GM19328 (cell line): ENCODE measurements around the gene CFAP90.
A peak's percentile ranks its signal among the peaks of the same experiment; 100 is the strongest.

Experiments used
- ATAC-seq: cut with Tn5 transposase; IDR thresholded peaks from one replicate; pipeline ENCODE4 v1.9.1; 2021; ENCODE audit warnings: mild to moderate bottlenecking, moderate library complexity; ENCODE audit not compliant: unreplicated experiment

Gene CFAP90, protein sequence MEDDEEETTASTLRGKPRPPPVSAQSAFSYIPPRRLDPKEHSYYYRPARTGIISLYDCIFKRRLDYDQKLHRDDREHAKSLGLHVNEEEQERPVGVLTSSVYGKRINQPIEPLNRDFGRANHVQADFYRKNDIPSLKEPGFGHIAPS

DNA sequence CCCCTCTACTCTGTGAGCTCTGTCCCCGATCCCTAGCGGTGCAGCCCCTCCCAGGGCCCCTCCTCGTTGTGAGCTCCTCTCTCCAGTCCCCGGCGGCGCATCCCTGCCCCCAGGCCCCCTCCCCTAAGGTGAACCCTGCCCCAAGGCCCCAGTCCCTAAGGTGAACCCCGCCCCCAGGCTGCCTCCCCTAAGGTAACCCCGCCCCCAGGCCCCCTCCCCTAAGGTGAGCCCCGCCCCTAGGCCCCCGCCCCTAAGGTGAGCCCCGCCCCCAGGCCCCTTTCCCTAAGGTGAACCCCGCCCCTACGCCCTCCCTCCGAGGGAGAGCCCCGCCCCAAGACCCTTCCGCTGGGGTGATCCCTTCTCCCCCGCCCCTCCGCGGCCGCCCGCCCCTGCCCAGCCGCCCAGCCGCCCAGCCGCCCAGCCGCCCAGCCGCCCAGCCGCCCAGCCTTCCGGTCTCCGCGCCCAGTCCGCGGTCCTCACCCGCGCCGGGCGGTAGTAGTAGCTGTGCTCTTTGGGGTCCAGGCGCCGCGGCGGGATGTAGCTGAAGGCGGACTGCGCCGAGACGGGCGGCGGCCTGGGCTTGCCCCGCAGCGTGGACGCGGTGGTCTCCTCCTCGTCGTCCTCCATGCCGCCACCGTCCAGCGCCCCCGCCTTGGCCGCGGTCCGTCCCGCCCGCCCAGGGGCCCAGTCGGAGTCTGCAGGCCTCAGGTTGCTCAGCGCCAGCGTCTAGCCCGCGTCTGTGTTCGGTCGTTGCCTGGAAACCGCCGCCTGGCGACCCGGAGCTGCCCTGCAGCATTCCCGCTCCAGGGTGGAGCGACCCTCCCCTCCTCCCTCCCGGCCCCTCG, at the start of gene CFAP90:
Gene CFAP90, minus strand, starts transcription at position 739 of the 845 bp plus-strand sequence. Its CDS starts 112 bp downstream, at position 627.
- no peak for ATAC-seq

- no peak for ATAC-seq
Observed at GRCh38 chr5:7897014-7897600, 46.2 kb upstream of the CFAP90 start.

GRCh38 chr5:7894860-7895259, 43.9 kb upstream of the CFAP90 start:
- peak; percentile 93 for ATAC-seq

GRCh38 chr5:7894439-7894838, 43.5 kb upstream of the CFAP90 start:
- ATAC-seq = no peak

- ATAC-seq = no peak
Observed at GRCh38 chr5:7888901-7889300, 38.0 kb upstream of the CFAP90 start.

DNA sequence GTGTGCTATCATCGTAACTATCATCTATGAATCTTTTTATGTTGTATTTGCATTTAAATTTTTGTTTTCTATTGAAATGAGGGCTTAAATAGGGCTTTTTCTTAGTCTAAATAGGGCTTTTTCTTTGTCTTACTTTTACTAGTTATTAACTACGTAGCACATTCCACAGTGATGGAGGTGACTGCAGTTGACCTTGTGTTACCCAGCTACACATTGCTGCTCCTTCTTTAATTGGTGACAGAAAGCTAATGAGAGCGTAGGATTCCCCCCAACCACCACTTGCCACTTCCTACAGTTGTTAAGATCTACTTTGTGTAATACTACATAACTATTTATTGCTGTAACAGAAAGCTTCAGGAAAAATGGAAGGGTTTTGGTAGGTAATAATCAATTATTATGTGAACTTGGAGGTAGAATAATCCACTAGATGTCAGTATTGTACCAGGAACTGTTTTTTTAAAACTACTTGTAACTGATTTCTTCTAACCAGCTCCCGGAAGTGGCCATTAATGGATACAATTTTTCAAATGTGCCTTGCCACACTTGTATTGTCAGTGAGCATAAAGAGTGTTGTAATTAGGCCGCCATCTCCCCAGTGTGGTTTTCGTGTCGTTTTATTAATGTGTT, 36.0 kb upstream of the CFAP90 start:
- ATAC-seq = no peak

GRCh38 chr5:7884491-7885267, 33.7 kb upstream of the CFAP90 start:
- ATAC-seq = no peak

DNA sequence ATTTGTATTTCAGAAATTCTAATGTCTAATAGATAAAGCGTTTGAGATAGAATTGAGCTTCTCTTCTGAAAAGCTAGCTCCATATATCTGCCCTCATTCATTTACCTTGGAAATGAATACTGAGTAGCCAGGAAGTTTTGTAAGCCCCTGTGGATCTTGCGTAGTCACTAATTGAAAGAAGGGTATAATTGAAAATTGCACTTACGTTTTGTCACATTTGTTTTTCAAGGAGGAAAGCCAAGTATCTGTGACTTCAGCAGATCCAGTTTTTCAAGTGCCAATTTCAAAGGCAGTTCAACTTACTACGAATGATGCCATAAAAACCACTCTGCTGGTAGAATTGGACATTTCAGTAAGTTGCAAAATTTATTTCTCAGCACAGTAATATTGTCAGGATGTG, 32.0 kb upstream of the CFAP90 start:
- no peak for ATAC-seq

- no peak for ATAC-seq
Observed at GRCh38 chr5:7881816-7882215, 30.9 kb upstream of the CFAP90 start.

GRCh38 chr5:7881091-7881490, 30.2 kb upstream of the CFAP90 start:
- ATAC-seq = no peak

DNA sequence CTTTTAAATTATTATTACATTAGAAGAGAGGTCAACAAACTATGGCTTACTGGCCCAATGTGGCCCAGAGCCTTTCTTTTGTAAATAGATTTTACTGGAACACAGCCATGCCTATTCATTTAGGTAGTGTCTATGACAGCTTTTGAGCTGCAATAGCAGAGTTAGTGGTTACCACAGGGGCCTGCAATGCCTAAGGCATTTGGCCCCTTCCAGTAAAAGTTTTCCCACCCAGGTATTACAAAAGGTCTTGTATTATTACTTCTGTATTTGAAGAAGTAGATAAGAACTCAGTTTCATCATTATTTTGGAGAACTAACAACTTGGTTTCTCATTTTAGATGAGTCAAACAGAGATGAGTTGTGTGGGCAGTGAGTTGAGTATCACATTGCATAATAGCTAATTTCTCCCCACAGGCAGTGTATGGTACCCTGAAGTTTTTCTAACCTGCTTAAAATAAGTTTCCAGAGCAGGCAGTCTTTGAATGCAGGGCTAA, 27.5 kb upstream of the CFAP90 start:
- ATAC-seq = peak; percentile 96

- no peak for ATAC-seq
Observed at GRCh38 chr5:7877851-7878250, 26.9 kb upstream of the CFAP90 start.

DNA sequence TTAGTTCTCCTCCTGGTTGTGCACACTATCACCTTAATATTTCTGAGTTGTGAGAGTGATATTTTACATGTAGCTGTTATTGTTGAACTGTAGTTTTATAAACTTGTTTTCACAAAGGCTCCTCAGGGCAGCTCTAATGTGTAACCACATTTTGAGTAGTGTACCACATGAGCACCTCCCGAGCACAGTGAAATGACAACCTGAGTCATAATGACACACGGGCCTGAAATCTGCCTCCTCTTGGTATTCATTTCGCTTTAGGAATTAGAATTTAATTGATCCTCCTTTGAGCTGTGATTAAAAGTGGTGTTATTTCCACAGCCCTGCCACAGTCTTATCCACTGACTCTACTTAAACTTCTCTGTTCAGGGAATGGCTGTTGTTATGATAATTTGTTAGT, 25.9 kb upstream of the CFAP90 start:
- peak; percentile 38 for ATAC-seq

- no peak for ATAC-seq
Observed at GRCh38 chr5:7875151-7875550, 24.2 kb upstream of the CFAP90 start.

DNA sequence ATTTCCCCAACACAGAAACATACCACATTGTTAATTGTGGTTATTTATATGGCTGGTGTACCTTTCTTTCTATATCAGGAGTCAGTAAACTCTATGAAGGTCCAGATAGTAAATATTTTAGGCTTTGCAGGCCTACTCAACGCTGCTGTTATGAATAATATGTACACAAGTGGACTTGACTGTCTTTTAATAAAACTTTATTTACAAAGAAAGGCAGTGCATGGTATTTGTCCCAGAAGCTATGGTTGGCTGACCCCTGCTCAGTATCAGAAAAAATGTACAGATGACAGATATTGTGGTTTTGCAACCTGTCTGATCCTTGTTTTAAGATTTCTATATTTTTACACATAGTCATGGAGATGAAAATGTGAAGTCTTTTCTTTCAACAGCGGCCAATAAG, 23.7 kb upstream of the CFAP90 start:
- no peak for ATAC-seq

DNA sequence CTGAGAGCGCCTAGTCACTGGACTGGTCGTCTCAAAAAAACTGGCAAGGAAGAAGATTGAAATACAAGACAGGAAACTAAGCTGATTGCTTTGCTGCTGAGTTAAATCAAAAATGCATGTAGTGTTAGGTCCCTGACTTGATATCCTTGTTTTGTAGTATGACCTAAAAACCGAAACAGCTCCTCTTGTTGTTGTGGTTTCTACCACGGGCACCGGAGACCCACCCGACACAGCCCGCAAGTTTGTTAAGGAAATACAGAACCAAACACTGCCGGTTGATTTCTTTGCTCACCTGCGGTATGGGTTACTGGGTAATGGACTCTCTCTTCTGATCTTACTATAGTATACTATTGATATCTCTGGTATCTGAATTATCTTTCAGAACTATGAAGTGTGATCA, 22.3 kb upstream of the CFAP90 start:
- no peak for ATAC-seq

- ATAC-seq = no peak
Observed at GRCh38 chr5:7872517-7873130, 21.7 kb upstream of the CFAP90 start.

DNA sequence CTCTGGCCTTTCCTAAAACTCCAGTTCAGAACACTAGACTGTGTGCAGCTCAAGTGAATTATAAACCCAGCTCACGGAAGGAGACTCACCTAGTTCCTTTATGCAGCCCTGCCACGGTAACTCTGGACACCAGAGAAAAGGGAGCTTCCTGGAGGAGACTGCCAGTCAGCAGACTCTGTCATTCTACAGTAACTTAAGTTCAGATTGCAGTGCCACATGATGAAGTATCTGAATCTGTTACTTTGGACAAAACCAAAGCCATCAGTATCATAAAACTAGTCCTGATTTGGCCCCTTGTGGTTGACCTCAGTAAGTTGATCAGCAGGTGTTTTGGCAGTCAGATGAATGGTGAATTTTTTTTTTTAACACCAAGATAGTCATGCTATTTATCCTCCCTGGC, 20.7 kb upstream of the CFAP90 start:
- ATAC-seq = no peak

DNA sequence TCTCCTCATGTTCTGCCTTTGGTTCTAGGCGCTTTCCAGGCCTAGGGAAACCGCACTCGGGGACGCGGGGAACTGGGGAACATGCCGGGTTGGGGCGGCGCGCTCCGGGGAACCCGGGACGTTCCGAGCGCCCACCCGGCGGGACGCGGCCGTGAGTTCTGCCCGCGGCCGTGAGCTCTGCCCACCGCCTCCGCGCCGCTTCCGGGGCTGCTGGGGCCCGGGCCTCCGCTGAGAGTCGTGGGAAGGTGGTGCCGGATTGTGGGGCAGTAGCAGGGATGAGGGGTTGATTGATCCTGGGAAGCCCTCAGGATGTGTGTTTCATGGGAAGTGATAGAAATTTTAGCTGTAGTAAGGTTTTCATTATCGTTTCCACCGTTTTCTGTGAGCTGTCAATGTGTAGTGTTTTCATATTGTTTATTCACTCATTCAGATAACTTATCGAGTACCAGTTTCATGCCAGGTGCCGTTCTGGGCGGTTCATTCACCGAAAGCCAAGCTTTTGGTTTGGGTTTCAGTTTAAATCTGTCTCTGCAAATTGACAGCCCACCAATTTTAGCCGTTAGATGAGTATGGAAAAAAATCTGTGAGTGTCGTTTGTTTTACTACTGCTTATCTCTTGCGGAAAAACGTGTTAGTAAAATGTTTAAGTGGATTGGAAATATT, 18.7 kb upstream of the CFAP90 start:
- peak; percentile 24 for ATAC-seq
